GM04503 (cell line): ENCODE results near the gene KLK8.
"Not testable (repeated sequence)": the region's sequence is repeated elsewhere in the genome, so short reads cannot be mapped to it uniquely, and the experiment has no call there.

Source experiments
- DNase-seq: peaks from one replicate; pipeline ENCODE4 v3.0.0-alpha.2; 2012; ENCODE audit warnings: low read depth

Gene KLK8

GRCh38 chr19:50982186-50982585, 19.2 kb downstream of the KLK8 start:
- no peak for DNase-seq

GRCh38 chr19:50981587-50982146, 19.7 kb downstream of the KLK8 start:
- DNase-seq = no peak

GRCh38 chr19:50980208-50980607, 21.2 kb downstream of the KLK8 start:
- no peak for DNase-seq

GRCh38 chr19:50979758-50980157, 21.6 kb downstream of the KLK8 start:
- DNase-seq = no peak

- no peak for DNase-seq
Measured at GRCh38 chr19:50978772-50979390, 22.5 kb downstream of the KLK8 start.

- no peak for DNase-seq
Measured at GRCh38 chr19:50977626-50978025, 23.8 kb downstream of the KLK8 start.

- no peak for DNase-seq
Measured at GRCh38 chr19:50975766-50976165, 25.6 kb downstream of the KLK8 start.

- no peak for DNase-seq
Measured at GRCh38 chr19:50974702-50975556, 26.5 kb downstream of the KLK8 start.

- DNase-seq = no peak
Measured at GRCh38 chr19:50972795-50973376, 28.5 kb downstream of the KLK8 start.

GRCh38 chr19:50969810-50970209, 31.6 kb downstream of the KLK8 start:
- DNase-seq = not testable (repeated sequence)

GRCh38 chr19:50969413-50969760, 32.0 kb downstream of the KLK8 start, which contains the start of gene KLK6:
KLK6 (minus strand) TSS chr19:50969591; CDS start chr19:50968104, 1,487 bp downstream.
- no peak for DNase-seq

GRCh38 chr19:50968716-50969412, 32.5 kb downstream of the KLK8 start:
- no peak for DNase-seq

GRCh38 chr19:50967929-50968715, 33.3 kb downstream of the KLK8 start:
- no peak for DNase-seq

- no peak for DNase-seq
Measured at GRCh38 chr19:50964266-50964665, 37.1 kb downstream of the KLK8 start.

GRCh38 chr19:50963381-50963780, 38.0 kb downstream of the KLK8 start:
- DNase-seq = no peak

- no peak for DNase-seq
Measured at GRCh38 chr19:50962245-50962644, 39.2 kb downstream of the KLK8 start.

- DNase-seq = no peak
Measured at GRCh38 chr19:50959731-50960500, 41.5 kb downstream of the KLK8 start.

GRCh38 chr19:50957587-50957986, 43.8 kb downstream of the KLK8 start:
- DNase-seq = no peak

GRCh38 chr19:50952910-50953309, 48.5 kb downstream of the KLK8 start, which contains the start of gene KLK5:
KLK5 (minus strand) TSS chr19:50953038; CDS start chr19:50952657, 381 bp downstream.
- no peak for DNase-seq

- no peak for DNase-seq
Measured at GRCh38 chr19:50949861-50950260, 51.5 kb downstream of the KLK8 start.

GRCh38 chr19:50947123-50947522, 54.3 kb downstream of the KLK8 start:
- no peak for DNase-seq
